HG03039 (cell line): ENCODE measurements around the gene SPO11.
"Not testable (repeated sequence)": the region's sequence is repeated elsewhere in the genome, so short reads cannot be mapped to it uniquely, and the experiment has no call there.

Experiments used
- ATAC-seq: cut with Tn5 transposase; IDR thresholded peaks from one replicate; pipeline ENCODE4 v1.9.1; 2021; ENCODE audit warnings: mild to moderate bottlenecking, moderate library complexity; ENCODE audit not compliant: unreplicated experiment

Gene SPO11

GRCh38 chr20:57332105-57333089 lies 2.8 kb downstream of the SPO11 start:
- no peak for ATAC-seq

DNA sequence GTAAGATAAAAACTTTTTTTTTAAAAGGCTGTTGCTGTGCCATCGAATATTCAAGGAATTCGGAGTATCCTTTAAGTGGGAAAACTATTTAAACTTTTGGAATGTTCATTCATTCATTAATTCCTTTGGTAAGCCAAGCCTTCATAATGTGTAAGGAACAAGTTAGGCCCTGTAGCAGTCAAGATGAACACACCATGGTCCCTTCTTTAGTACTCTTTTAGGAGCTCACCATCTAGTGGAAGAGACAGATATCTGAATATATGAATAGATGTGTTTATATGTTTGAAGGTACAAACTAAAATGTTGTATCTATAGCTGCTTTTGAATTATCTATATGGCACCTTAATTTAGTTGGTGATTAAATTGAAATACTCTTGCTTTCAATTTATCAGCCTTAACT lies 5.8 kb downstream of the SPO11 start:
- no peak for ATAC-seq

DNA sequence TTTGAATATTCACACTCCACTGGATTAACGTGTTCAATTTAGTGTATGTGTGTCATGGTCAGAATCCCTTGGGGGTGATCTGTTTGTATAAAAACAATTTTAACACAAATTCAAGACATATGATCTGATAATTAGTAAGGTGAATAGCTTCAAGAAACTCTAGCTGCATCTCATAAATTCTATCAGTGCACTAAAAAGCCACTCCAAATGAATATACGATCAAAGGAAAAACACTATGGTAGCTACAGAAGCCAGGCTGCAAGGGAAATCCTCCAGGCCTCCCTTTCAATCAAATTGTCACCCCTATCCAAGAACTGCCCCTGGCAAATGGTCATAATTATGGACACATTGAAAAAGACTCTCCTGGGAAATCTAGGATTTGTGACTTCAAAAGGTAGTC lies 12.1 kb downstream of the SPO11 start:
- no peak for ATAC-seq

GRCh38 chr20:57342829-57343228 lies 13.2 kb downstream of the SPO11 start:
- no peak for ATAC-seq

- no peak for ATAC-seq
Measured at GRCh38 chr20:57346477-57346876, 16.9 kb downstream of the SPO11 start.

DNA sequence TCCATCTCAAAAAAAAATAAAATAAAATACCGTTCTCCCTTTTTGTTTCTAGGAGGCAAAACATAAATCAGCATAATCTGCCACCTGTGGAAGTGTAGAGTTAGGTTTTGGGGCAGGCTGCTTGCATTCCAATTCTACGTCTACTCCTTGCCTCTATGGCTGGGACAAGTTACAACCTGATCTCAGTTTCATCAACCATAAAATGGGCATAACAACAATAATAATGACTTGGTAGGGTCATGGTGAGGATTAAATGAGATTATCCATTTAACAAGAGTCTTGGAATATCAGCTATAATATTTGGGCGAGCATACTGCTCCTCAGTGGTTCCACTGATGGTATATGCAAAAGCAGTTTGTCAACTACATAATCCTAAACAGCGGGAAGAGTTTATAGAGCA lies 17.8 kb downstream of the SPO11 start:
- ATAC-seq: no peak

GRCh38 chr20:57348200-57348921 lies 18.8 kb downstream of the SPO11 start:
- not testable (repeated sequence) for ATAC-seq

GRCh38 chr20:57348922-57349574 lies 19.4 kb downstream of the SPO11 start:
- ATAC-seq: not testable (repeated sequence)

GRCh38 chr20:57350081-57350710 lies 20.6 kb downstream of the SPO11 start:
- ATAC-seq: no peak

- ATAC-seq: not testable (repeated sequence)
Measured at GRCh38 chr20:57350726-57351041, 21.1 kb downstream of the SPO11 start.

DNA sequence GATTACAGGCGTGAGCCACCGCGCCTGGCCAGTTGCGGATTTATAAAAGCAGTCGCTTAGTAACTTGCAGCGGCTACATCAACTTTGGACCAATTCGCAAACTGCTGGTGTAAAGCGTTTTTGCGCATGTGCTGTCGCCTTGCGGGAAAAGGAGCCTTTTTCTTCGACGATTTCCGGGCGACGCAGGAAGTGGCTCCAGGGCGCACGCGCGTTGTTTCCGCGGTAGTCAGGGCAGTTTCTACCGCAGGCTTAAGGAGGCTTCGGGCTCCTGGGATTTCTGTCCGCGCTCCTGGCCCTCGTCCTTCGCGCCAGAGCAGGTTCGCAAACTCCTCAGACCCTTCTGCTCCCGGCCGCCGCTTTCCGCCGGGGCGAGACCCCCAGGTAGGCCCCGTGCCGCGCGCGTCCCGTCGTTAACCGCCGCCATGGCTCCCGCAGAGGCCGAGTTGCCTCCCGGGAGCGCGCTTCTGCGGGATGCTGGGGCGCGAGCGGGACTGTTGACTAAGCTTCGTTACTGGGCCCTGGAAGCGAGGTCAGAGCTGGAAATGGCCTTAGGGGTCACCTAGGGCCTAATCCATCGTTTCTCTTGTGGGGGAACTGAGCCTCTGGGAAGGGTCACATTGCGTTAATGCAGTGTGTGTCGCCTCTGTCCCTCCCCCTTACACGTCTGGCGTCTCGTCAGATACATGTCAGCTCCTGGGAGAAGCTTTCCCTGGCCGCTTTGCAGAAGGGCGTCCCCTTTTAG lies 21.6 kb downstream of the SPO11 start, which contains the start of gene RAE1:
Gene RAE1, plus strand, starts transcription at position 214 of the 742 bp plus-strand sequence. CDS start 2,784 bp downstream, outside the sequence.
- peak; percentile 61 for ATAC-seq

DNA sequence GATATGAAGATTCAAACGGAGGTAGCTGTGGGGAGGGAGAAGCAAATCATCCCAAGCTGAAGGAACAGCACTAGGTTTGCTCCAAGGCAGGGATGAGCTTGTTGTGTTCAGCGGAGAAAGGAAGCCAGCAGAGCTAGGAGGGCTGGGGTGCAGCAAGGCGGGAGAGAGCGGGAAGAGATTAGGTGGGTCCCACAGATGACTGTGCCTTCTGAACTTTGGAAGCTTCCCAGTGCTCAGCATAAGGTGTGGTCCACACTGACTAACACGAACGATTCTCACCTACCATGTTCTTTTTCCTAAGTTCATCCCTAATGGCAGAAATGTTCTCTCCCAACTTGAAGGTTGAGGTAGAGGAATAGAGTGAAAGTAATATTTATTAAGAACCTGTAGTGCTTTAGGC lies 22.7 kb downstream of the SPO11 start:
- ATAC-seq: no peak

DNA sequence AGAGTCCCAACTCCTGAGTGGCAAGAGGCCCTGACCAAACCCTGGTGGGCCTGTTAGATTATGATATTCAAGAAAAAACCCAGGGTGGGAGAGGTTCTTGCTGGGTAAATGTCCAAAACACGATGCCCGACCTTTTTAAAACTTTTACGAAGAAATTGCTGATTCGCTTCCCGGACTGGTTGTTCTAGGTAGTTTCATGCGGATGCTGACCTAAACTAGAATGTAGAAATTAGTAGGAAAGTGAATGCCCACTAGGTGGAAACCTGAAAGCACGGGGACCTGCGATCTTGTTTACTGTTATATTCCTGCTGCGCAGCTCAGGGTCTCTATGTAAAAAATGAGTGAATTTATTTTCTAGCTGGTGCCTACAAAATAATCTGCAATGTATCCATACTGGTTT lies 23.7 kb downstream of the SPO11 start:
- no peak for ATAC-seq

DNA sequence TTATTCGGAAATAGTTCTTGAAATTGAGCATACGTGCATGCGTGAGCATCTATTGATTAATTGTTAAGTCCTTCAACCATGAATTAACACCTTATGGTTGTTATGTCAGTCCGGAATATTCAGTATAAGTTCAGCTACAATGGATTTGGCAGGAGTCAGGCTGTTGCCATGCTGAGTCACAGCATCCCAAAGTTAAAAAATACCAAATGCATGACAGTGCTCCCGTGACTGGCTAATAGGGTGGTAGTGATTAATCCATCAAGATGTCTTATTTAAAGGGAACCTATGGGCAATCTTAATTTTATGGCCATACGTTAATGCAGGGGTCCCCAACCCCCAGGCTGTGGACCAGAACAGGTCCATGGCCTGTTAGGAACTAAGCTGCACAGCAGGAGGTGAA lies 31.9 kb downstream of the SPO11 start:
- no peak for ATAC-seq

GRCh38 chr20:57364451-57364850 lies 34.8 kb downstream of the SPO11 start:
- ATAC-seq: no peak

GRCh38 chr20:57369596-57369995 lies 40.0 kb downstream of the SPO11 start:
- no peak for ATAC-seq

- ATAC-seq: no peak
Measured at GRCh38 chr20:57370316-57370715, 40.7 kb downstream of the SPO11 start.

DNA sequence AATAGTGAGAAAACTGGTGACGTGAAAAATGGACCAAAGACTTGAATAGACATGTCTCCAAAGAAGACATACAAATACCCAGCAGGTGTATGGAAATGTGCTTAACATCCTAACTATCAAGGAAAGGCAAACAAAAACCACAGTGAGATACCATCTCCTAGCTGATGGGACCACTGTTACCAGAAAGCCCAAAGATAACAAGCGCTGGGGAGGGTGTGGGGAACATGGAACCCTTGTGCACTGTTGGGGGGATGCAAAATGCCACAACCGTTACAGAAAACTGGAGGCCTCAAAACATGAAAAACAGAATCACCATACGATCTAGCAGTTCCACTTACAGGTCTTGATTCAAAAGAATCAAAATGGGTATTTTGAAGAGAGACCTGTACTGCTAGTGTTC lies 41.8 kb downstream of the SPO11 start:
- ATAC-seq: no peak

DNA sequence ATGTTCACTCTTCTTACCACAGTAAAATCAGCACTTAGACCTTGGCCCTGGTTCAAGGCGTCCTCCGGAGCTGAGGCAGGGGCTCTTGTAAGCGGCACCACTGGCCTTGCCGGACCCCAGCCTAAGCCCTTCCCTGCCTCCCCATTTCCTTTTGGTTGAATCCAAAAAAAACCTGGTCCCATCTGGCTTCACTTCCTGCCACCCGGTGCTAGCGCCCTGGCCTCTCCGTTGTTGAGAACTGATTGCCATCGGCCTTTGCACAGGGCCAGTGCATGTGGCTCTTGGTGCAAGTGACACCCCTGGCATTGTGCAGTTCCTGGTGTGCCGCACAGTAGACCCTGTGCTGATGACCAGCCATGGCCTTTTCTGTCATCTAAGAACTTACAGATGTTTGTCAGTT lies 42.6 kb downstream of the SPO11 start:
- ATAC-seq: no peak

GRCh38 chr20:57372581-57373350 lies 43.2 kb downstream of the SPO11 start:
- no peak for ATAC-seq
